ENCODE measurements around the gene EFL1. TPM values are rescaled to one million over a fixed set of nuclear protein-coding genes. Genes with fewer than 3 reads are reported as not detected.
A peak's percentile ranks its signal among the peaks of the same experiment; 100 is the strongest.

The EFL1 gene
- total and polyA plus RNA-seq, 2 of the 4 experiments (the other 2 are of a cell fraction) = 10.1 to 24.6 TPM

DNA sequence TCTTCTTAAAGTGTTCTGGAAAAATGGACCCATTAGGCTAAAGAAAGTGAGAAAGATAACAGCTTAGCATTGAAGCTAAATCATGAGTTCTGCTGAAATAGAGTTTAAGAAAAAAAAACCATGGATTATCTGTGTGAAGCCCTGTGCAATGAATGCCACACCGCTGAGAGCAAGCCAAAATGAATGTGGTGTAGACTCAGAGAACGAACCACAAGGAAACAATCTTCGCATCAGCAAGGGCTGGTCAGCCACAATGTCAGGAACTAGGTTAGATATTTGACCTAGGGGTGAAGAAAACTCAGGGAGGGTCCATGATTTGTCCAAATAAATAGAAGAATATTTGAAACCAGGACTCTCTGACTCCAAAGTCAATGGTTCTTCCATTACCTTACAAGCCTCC is 125.3 kb downstream of the EFL1 start:
- H2AK5ac ChIP-seq (ENCODE audit: low read depth, low read length) = no peak overlapping the region
- no peak overlapping the region for H4K91ac ChIP-seq (ENCODE audit: insufficient read depth, low read depth, low read length)
- no peak overlapping the region for H3K9ac ChIP-seq (ENCODE audit: low read depth, low read length)
- ATAC-seq (ENCODE audit: low read depth) (no peak), DNase-seq (no peak)
- H4K20me1 ChIP-seq (ENCODE audit: insufficient read depth, low read length) = no peaks in the 10 kb centered on the region
- intact Hi-C loops (cut with micrococcal nuclease) = loop anchor here (5.0 kb wide), 1 partner anchor 725 kb away; no protein-coding TSS in a partner anchor
- H2BK120ac ChIP-seq (ENCODE audit: low read depth, low read length) = peak overlapping the region; percentile 0; the same call in 1 of the 2 replicates
- no peak overlapping the region for H2AFZ ChIP-seq (replicated peaks; ENCODE audit: low read length, poor library complexity)
- dilution Hi-C loops (cut with HindIII; ENCODE audit: low sequenced_read_pairs, unreplicated experiment) = no loop called here
- BruUV-seq (replicated peaks) = no TSS peak
- no peak overlapping the region; the same call in 1 of the 2 replicates for H4K5ac ChIP-seq (ENCODE audit: low read depth, low read length)
- no peaks in the 10 kb centered on the region for H3K9me3 ChIP-seq (ENCODE audit: control insufficient read depth, insufficient read depth, low read length)
- H3K14ac ChIP-seq (replicated peaks; ENCODE audit: low read depth, low read length) = no peak overlapping the region
- H3K4me3 ChIP-seq (ENCODE audit: insufficient read depth, low read depth, low read length) = no peak overlapping the region
- 42% methylated on average over 2 of the region's 3 CpGs; no CpG with 5 or more reads in 1 of the 2 experiments for WGBS, 2 experiments (ENCODE audit: extremely low coverage in 2 of 2, insufficient read length in 1 of 2)
- no peaks in the 10 kb centered on the region for H3K27me3 ChIP-seq (ENCODE audit: control insufficient read depth, insufficient read depth, low read length)
- H3K18ac ChIP-seq (ENCODE audit: low read depth, low read length) = peak overlapping the region; percentile 19; the same call in 1 of the 2 replicates
- POLR2A ChIA-PET (ENCODE audit: unreplicated experiment) = no interaction called here
- H3K36me3 ChIP-seq (ENCODE audit: control insufficient read depth, insufficient read depth, low read length) = 0 out of 2 replicates have a peak, but pooled peaks cover 1% of the 10 kb centered on the region
- peaks cover 0 to 3% of the 10 kb centered on the region in 2 experiments; a peak in 1 of 4 replicates for H3K79me1 ChIP-seq (ENCODE audit: low read depth in 1 of 2, low read length in 2 of 2)
- H3K4me1 ChIP-seq (ENCODE audit: control insufficient read depth, insufficient read depth, low read length) = peaks cover 17% of the 10 kb centered on the region
- H2BK5ac ChIP-seq (ENCODE audit: low read depth, low read length, poor library complexity, severe bottlenecking) = peak overlapping the region; percentile 70
- H3K9me1 ChIP-seq (ENCODE audit: insufficient read depth, low read length) = peaks cover 11% of the 10 kb centered on the region
- no peak overlapping the region for H3K27ac ChIP-seq (ENCODE audit: insufficient read depth, low read length)
- H3K23ac ChIP-seq (ENCODE audit: low read depth, low read length) = no peak overlapping the region
- H3K4ac ChIP-seq (ENCODE audit: low read depth, low read length) = no peak overlapping the region
- CTCF ChIA-PET = no interaction called here
- H2BK20ac ChIP-seq (ENCODE audit: low read depth, low read length) = no peak overlapping the region
- TF ChIP-seq NFE2L2 (IDR thresholded peaks at IDR 0.05; ENCODE audit: low read depth, low read length) (no peak), MAFK (IDR thresholded peaks at IDR 0.05; ENCODE audit: low read depth, low read length) (no peak), CEBPB (IDR thresholded peaks at IDR 0.05; ENCODE audit: low read depth, low read length) (no peak), BHLHE40 (IDR thresholded peaks at IDR 0.05; ENCODE audit: low read depth, low read length) (no peak), MAZ (IDR thresholded peaks at IDR 0.05; ENCODE audit: borderline replicate concordance, low read depth, low read length) (no peak), FOS (IDR thresholded peaks at IDR 0.05; ENCODE audit: low read depth, low read length) (no peak), RCOR1 (IDR thresholded peaks at IDR 0.05; ENCODE audit: insufficient replicate concordance, low read length) (no peak), MXI1 (IDR thresholded peaks at IDR 0.05; ENCODE audit: borderline replicate concordance, low read depth, low read length) (no peak), SMC3 (IDR thresholded peaks at IDR 0.05; ENCODE audit: low read depth, low read length) (no peak)
- TF ChIP-seq, protein P1, sequence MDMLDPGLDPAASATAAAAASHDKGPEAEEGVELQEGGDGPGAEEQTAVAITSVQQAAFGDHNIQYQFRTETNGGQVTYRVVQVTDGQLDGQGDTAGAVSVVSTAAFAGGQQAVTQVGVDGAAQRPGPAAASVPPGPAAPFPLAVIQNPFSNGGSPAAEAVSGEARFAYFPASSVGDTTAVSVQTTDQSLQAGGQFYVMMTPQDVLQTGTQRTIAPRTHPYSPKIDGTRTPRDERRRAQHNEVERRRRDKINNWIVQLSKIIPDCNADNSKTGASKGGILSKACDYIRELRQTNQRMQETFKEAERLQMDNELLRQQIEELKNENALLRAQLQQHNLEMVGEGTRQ (IDR thresholded peaks at IDR 0.05; ENCODE audit: low read depth, low read length) = no peak
- TF ChIP-seq, protein P2, sequence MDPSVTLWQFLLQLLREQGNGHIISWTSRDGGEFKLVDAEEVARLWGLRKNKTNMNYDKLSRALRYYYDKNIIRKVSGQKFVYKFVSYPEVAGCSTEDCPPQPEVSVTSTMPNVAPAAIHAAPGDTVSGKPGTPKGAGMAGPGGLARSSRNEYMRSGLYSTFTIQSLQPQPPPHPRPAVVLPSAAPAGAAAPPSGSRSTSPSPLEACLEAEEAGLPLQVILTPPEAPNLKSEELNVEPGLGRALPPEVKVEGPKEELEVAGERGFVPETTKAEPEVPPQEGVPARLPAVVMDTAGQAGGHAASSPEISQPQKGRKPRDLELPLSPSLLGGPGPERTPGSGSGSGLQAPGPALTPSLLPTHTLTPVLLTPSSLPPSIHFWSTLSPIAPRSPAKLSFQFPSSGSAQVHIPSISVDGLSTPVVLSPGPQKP (IDR thresholded peaks at IDR 0.05; ENCODE audit: borderline replicate concordance, low read depth, low read length) = no peak
- TF ChIP-seq, protein P3, sequence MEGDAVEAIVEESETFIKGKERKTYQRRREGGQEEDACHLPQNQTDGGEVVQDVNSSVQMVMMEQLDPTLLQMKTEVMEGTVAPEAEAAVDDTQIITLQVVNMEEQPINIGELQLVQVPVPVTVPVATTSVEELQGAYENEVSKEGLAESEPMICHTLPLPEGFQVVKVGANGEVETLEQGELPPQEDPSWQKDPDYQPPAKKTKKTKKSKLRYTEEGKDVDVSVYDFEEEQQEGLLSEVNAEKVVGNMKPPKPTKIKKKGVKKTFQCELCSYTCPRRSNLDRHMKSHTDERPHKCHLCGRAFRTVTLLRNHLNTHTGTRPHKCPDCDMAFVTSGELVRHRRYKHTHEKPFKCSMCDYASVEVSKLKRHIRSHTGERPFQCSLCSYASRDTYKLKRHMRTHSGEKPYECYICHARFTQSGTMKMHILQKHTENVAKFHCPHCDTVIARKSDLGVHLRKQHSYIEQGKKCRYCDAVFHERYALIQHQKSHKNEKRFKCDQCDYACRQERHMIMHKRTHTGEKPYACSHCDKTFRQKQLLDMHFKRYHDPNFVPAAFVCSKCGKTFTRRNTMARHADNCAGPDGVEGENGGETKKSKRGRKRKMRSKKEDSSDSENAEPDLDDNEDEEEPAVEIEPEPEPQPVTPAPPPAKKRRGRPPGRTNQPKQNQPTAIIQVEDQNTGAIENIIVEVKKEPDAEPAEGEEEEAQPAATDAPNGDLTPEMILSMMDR (conservative IDR thresholded peaks at IDR 0.05; ENCODE audit: low read depth, low read length) = no peak
- peak overlapping the region in 1 of 2 experiments; percentile 10; a peak in 1 of 4 replicates for H4K8ac ChIP-seq (ENCODE audit: low read depth in 2 of 2, low read length in 2 of 2)
- H2AK9ac ChIP-seq (replicated peaks; ENCODE audit: low read depth, low read length, poor library complexity) = no peak overlapping the region
- in situ Hi-C loops (cut with MboI; ENCODE audit: low sequenced_read_pairs) = no loop called here
- no peak overlapping the region for H3K4me2 ChIP-seq (ENCODE audit: low read depth, low read length)
- no peak overlapping the region for H2BK15ac ChIP-seq (ENCODE audit: low read depth, low read length)
- no peak overlapping the region for H3K56ac ChIP-seq (ENCODE audit: extremely low read depth, insufficient read depth, low read length)
